ENCODE results near the gene TCF12. TPM values are rescaled to one million over a fixed set of nuclear protein-coding genes. Genes with fewer than 3 reads are reported as not detected.

Gene TCF12
- total RNA-seq, 2 experiments from 2014 or later: 63.7 to 64.6 TPM

GRCh38 chr15:56969265-56969895 is 50.9 kb downstream of the TCF12 start:
- no peak for DNase-seq
- POLR2A ChIA-PET: no interaction called here
- peaks cover 2% of the 10 kb centered on the region for H3K36me3 Mint-ChIP-seq
- no peak overlapping the region for H3K27ac Mint-ChIP-seq
- intact Hi-C loops (cut with micrococcal nuclease): no loop called here
- no peak overlapping the region for H3K4me3 Mint-ChIP-seq
- CTCF ChIA-PET: no interaction called here
- no peaks in the 10 kb centered on the region for H3K9me3 Mint-ChIP-seq
- peaks cover 52% of the 10 kb centered on the region for H3K4me1 Mint-ChIP-seq (ENCODE audit: low read depth)
- H3K27me3 Mint-ChIP-seq: no peaks in the 10 kb centered on the region

DNA sequence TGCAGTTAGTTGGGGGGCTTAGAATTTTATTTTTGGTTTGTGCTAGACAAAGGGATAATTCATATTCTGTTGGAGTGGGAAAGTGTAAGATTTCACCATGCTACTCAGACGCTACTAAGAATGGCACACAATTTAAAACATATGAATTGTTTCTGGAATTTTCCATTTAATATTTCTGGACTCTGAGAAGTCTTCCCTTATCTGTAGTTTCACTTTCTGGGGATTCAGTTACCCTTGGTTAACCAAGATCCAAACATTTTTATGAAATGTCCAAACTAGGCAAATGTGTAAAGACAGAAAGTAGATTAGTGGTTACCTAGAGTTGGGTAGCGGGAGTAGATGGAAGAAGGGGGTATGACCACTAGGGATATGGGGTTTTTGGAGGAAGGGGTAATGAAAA is 53.1 kb downstream of the TCF12 start:
- Mint-ChIP-seq H3K4me3 (no peak overlapping the region), H3K27ac (no peak overlapping the region), H3K36me3 (peaks cover 5% of the 10 kb centered on the region), H3K4me1 (ENCODE audit: low read depth) (peaks cover 47% of the 10 kb centered on the region), H3K27me3 (no peaks in the 10 kb centered on the region), H3K9me3 (no peaks in the 10 kb centered on the region)
- intact Hi-C loops (cut with micrococcal nuclease): loop anchor here (5.0 kb wide), 1 partner anchor 39 kb away; no protein-coding TSS in a partner anchor
- DNase-seq: no peak
- ChIA-PET CTCF (no interaction called here), POLR2A (no interaction called here)

DNA sequence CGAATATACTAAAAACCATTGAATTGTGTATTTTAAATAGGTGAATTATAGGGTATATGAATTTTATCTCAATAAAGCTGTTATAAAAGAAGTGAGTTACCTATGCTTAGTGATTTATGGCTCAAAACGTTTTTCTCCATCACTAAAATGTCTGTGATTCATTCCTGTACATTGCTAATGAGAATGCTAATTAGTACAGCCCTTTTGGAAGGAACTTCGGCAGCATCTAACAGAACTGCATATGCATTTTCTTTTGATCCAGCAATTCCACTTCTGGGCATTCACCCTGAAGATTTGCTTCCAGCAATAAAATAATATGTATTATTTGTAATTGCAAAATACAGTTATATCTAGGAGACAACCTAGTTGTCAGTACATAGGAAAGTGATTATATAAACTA is 53.6 kb downstream of the TCF12 start:
- CTCF ChIA-PET: no interaction called here
- Mint-ChIP-seq H3K27ac (no peak overlapping the region), H3K27me3 (no peaks in the 10 kb centered on the region), H3K36me3 (peaks cover 5% of the 10 kb centered on the region), H3K9me3 (no peaks in the 10 kb centered on the region), H3K4me3 (no peak overlapping the region), H3K4me1 (ENCODE audit: low read depth) (peaks cover 47% of the 10 kb centered on the region)
- POLR2A ChIA-PET: no interaction called here
- DNase-seq: no peak
- intact Hi-C loops (cut with micrococcal nuclease): loop anchor here (5.0 kb wide), 1 partner anchor 40 kb away; no protein-coding TSS in a partner anchor

GRCh38 chr15:56972426-56972825 is 54.0 kb downstream of the TCF12 start:
- no peaks in the 10 kb centered on the region for H3K9me3 Mint-ChIP-seq
- H3K4me3 Mint-ChIP-seq: no peak overlapping the region
- DNase-seq: no peak
- peaks cover 5% of the 10 kb centered on the region for H3K36me3 Mint-ChIP-seq
- H3K27ac Mint-ChIP-seq: no peak overlapping the region
- ChIA-PET CTCF (no interaction called here), POLR2A (no interaction called here)
- peaks cover 44% of the 10 kb centered on the region for H3K4me1 Mint-ChIP-seq (ENCODE audit: low read depth)
- intact Hi-C loops (cut with micrococcal nuclease): loop anchor here (5.0 kb wide), 1 partner anchor 40 kb away; no protein-coding TSS in a partner anchor
- no peaks in the 10 kb centered on the region for H3K27me3 Mint-ChIP-seq

DNA sequence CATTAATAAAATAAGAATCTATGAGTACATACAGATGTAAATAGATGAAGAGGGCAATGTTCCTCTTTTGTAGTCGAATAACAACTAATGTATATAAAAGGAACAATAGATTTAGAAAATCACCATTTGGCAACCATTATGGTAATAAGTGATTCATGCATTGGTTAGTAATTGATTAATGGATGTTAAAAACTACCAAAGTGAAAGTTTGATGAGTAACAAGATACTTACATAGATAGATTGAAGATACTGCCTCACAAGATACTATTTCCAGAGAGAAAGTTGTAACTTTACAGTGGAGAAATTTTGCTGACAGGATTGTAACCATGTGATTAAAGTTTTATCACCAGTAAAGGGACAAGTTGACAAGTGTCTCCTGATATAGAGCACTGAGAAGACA is 55.0 kb downstream of the TCF12 start:
- H3K4me3 Mint-ChIP-seq: no peak overlapping the region
- CTCF ChIA-PET: no interaction called here
- intact Hi-C loops (cut with micrococcal nuclease): loop anchor here (5.0 kb wide), 1 partner anchor 41 kb away; no protein-coding TSS in a partner anchor
- H3K4me1 Mint-ChIP-seq (ENCODE audit: low read depth): peaks cover 40% of the 10 kb centered on the region
- H3K27ac Mint-ChIP-seq: no peak overlapping the region
- no peaks in the 10 kb centered on the region for H3K27me3 Mint-ChIP-seq
- peaks cover 5% of the 10 kb centered on the region for H3K36me3 Mint-ChIP-seq
- H3K9me3 Mint-ChIP-seq: no peaks in the 10 kb centered on the region
- POLR2A ChIA-PET: no interaction called here
- no peak for DNase-seq

DNA sequence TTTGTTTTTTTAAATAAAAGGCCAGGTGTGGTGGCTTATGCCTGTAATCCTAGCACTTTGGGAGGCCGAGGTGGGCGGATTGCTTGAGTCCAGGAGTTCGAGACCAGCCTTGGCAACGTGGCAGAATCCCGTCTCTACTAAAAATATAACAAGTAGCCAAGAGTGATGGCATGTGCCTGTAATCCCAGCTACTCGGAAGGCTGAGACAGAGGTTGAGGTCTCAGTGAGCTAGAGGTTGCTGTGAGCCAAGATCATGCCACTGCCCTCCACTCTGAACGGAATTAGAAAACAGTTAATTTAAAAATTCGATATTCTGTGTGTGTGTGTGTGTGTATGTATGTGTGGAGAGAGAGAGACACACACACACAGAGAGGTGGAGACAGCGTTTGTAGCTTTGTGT is 58.8 kb downstream of the TCF12 start:
- Mint-ChIP-seq H3K4me3 (no peak overlapping the region), H3K36me3 (peaks cover 3% of the 10 kb centered on the region), H3K27me3 (no peaks in the 10 kb centered on the region), H3K4me1 (ENCODE audit: low read depth) (peaks cover 32% of the 10 kb centered on the region), H3K27ac (no peak overlapping the region), H3K9me3 (no peaks in the 10 kb centered on the region)
- ChIA-PET POLR2A (no interaction called here), CTCF (interaction anchor here (1.3 kb wide), 1 partner anchor 487 kb away, joined by 3 read pairs; no protein-coding TSS in a partner anchor)
- DNase-seq: no peak
- intact Hi-C loops (cut with micrococcal nuclease): no loop called here

GRCh38 chr15:56978898-56979662 is 60.6 kb downstream of the TCF12 start:
- DNase-seq: no peak
- ChIA-PET CTCF (interaction anchor here (0.6 kb wide), 1 partner anchor 235 kb away, joined by 4 read pairs; no protein-coding TSS in a partner anchor), POLR2A (no interaction called here)
- no peaks in the 10 kb centered on the region for H3K27me3 Mint-ChIP-seq
- intact Hi-C loops (cut with micrococcal nuclease): no loop called here
- H3K27ac Mint-ChIP-seq: no peak overlapping the region
- H3K36me3 Mint-ChIP-seq: peaks cover 3% of the 10 kb centered on the region
- H3K4me1 Mint-ChIP-seq (ENCODE audit: low read depth): peaks cover 23% of the 10 kb centered on the region
- H3K9me3 Mint-ChIP-seq: no peaks in the 10 kb centered on the region
- no peak overlapping the region for H3K4me3 Mint-ChIP-seq

GRCh38 chr15:56980473-56980872 is 62.0 kb downstream of the TCF12 start:
- POLR2A ChIA-PET: no interaction called here

DNA sequence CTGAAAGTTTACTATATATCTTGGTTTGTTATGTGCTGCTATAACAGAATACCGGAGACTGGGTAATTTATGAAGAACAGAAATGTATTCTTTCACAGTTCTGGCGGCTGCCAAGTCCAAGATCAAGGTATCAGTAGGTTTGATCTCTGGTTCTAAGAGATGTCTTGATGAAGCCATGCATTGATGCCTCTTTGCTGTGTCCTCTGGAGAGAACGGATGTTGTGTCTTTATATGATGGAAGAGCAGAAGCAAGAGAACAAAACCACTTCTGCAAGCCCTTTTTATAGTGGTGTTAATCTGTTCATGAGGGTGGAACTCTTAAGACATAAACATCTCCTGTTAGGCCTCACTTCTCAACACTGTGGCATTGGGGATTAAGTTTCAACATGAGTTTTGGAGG is 62.7 kb downstream of the TCF12 start:
- Mint-ChIP-seq H3K27ac (no peak overlapping the region), H3K36me3 (no peaks in the 10 kb centered on the region), H3K4me3 (no peak overlapping the region), H3K9me3 (no peaks in the 10 kb centered on the region), H3K27me3 (no peaks in the 10 kb centered on the region), H3K4me1 (ENCODE audit: low read depth) (peaks cover 35% of the 10 kb centered on the region)
- CTCF ChIA-PET: no interaction called here
- POLR2A ChIA-PET: no interaction called here
- intact Hi-C loops (cut with micrococcal nuclease): no loop called here
- DNase-seq: no peak

More at GRCh38 chr15:56980473-56980872, 62.0 kb downstream of the TCF12 start:
- Mint-ChIP-seq H3K4me3 (no peak overlapping the region), H3K27ac (no peak overlapping the region), H3K36me3 (peaks cover 3% of the 10 kb centered on the region), H3K27me3 (no peaks in the 10 kb centered on the region), H3K9me3 (no peaks in the 10 kb centered on the region), H3K4me1 (ENCODE audit: low read depth) (peaks cover 33% of the 10 kb centered on the region)
- intact Hi-C loops (cut with micrococcal nuclease): no loop called here
- no peak for DNase-seq
- CTCF ChIA-PET: no interaction called here

DNA sequence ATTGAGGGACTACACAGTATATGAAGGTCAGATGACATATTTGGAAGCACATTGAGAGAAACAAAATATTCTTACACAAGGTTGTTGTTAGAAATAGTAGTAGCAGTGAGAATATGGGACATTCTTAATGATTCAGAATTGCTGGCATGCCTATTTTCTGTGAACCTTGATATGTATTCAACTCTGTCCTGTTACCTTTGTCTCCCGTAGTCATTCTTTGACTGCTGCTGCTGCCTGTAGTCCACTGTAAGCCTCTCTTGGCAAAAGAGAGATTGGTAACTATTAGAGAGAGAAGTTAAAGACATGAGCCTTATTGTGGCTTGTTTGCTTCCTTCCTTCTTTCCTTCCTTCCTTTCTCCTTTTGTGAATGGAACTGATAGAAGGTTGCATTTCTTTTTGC is 64.5 kb downstream of the TCF12 start:
- DNase-seq: no peak
- Mint-ChIP-seq H3K27me3 (no peaks in the 10 kb centered on the region), H3K4me3 (no peak overlapping the region), H3K9me3 (no peaks in the 10 kb centered on the region), H3K27ac (no peak overlapping the region), H3K4me1 (ENCODE audit: low read depth) (peaks cover 39% of the 10 kb centered on the region), H3K36me3 (no peaks in the 10 kb centered on the region)
- CTCF ChIA-PET: no interaction called here
- intact Hi-C loops (cut with micrococcal nuclease): no loop called here
- POLR2A ChIA-PET: no interaction called here

GRCh38 chr15:56984681-56985481 is 66.4 kb downstream of the TCF12 start:
- H3K36me3 Mint-ChIP-seq: no peaks in the 10 kb centered on the region
- H3K27me3 Mint-ChIP-seq: no peaks in the 10 kb centered on the region
- intact Hi-C loops (cut with micrococcal nuclease): loop anchor here (5.0 kb wide), 1 partner anchor 68 kb away; the partner anchor contains the start of gene TCF12
- no peak overlapping the region for H3K27ac Mint-ChIP-seq
- H3K4me3 Mint-ChIP-seq: no peak overlapping the region
- no peak for DNase-seq
- peaks cover 50% of the 10 kb centered on the region for H3K4me1 Mint-ChIP-seq (ENCODE audit: low read depth)
- no peaks in the 10 kb centered on the region for H3K9me3 Mint-ChIP-seq
- POLR2A ChIA-PET: no interaction called here
- CTCF ChIA-PET: no interaction called here

GRCh38 chr15:56985856-56986255 is 67.4 kb downstream of the TCF12 start:
- intact Hi-C loops (cut with micrococcal nuclease): loop anchor here (5.0 kb wide), 1 partner anchor 69 kb away; the partner anchor contains the start of gene TCF12
- H3K4me1 Mint-ChIP-seq (ENCODE audit: low read depth): peaks cover 49% of the 10 kb centered on the region
- DNase-seq: no peak
- CTCF ChIA-PET: interaction anchor here (1.8 kb wide), 1 partner anchor 495 kb away, joined by 4 read pairs; no protein-coding TSS in a partner anchor
- H3K9me3 Mint-ChIP-seq: no peaks in the 10 kb centered on the region
- H3K27me3 Mint-ChIP-seq: no peaks in the 10 kb centered on the region
- no peaks in the 10 kb centered on the region for H3K36me3 Mint-ChIP-seq
- no peak overlapping the region for H3K4me3 Mint-ChIP-seq
- POLR2A ChIA-PET: no interaction called here
- H3K27ac Mint-ChIP-seq: no peak overlapping the region
